Stimulated activated CD4-positive, alpha-beta T cell treated with anti-CD3 and anti-CD28 coated beads, Interleukin-12 subunit alpha, Interleukin-12 subunit beta, amount 100 ng/mL, for 4 hours (primary cell): Measurements from ENCODE around the gene BNC2.

Experiments used
- DNase-seq: peaks from one replicate; pipeline ENCODE4 v3.0.0-alpha.2; 2020

BNC2 gene

DNA sequence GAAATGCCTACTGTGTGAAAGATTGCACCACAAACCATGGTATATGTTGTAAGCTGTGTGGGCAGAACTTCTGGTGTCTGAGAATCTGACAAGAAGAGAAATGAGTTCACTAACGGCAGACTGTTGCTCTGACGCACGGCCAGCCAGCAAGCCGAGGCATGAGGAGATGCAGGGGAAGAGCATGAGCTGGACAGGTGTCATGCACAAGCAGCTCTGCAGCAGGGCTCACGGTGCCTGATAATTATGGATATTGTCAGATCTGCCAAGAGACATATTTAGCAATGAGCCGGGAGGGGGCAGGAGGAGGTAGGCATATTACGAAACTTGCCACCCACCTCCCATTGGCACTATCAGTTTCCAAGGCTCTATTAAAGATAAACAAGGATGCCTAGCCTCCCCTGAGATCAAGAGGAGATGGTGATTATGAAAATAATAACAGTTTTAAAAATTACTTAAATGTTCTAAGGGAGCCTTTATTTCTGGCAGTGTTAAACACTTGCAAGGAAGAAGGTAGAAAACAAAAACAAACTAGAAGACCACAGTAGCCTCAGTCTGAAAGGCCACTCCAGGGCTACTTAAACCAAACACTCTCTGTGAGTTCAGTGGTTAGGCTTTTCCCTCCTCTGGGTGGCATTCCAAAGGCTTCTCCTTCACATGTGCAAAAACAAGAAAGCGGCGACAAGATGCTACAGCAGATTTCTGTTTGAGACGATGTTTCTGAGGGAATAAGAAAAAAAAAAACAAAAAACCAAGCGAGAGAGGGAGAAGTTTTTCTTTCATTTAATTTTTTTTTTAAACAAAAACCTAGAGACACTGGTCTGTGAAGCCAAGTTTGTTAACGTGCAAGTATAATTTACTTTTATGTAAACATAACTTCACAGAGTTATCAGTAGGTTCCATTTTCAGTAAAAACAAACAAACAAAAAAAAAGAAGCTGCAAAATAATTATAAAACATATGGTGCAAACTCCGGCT, 339.5 kb downstream of the BNC2 start:
- DNase-seq, result no peak

DNA sequence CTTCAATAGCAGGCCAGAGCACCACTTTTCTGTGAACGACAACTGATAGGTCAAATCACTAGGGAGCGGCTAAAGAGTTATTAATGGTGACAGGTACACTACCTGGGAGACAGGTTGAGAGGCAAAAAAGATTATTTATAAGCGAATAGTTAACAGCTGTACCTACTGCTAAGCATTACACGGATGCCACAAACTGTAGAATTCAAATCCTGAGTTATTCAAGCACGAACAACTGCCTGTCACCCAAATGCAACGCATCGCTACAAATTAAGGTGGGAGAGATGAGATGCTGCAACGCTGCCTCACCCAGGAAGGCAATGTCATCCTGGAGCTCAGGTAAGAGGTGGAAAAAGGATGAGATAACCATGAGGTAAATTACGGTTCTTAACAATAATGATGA, 342.9 kb downstream of the BNC2 start:
- no peak for DNase-seq

DNA sequence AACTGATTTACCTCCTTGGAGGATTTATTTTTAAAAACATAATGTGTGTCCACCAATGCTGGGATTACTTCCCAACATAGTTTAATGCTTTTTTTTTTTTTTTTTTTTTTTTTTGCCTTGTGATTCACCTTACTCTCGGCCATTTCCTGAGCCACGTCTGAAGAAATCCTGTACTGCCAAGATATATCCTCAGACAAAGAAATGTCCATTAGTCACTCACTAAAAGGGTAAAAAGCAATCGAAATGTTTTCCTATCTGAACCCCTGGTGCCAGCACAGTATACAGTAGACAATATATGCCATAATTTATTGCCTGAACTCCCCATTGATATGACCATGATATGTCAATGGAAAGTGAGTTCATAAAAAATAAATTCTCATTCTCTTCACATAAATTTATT, 344.1 kb downstream of the BNC2 start:
- no peak for DNase-seq

DNA sequence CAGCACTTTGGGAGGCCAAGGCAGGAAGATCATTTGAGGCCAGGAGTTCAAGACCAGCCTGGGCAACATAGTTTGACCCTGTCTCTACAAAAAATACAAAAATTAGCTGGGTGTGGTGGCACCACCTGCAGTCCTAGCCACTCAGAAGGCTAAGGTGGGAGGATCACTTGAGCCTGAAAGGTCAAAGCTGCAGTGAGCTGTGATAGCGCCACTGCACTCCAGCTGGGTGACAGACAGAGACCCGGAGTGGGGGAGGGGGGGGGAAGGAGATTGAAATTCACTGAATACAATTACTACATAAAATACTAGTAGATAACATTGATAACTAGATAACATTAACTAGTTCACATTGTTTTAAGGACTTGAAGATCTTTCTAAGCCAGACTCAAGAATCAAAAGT, 345.6 kb downstream of the BNC2 start:
- DNase-seq, result no peak

DNA sequence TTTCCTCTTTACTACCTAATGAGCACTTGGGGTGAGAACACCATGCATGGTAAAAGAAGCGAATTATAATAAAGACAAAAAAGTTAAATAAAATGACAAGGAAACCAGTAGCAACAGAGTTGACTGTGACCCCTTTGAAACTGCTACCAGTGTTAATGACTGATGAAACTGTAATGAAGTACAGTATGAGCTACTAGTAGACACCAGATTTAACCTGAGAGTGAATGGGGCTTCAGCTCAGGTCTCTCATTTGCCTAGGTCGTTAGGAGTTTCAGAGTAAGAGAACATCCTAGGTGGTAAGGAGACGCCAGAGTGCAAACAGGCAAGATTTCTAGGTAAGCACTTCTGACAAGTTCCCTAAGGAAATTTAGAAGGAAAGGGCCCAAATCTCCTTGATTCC, 346.4 kb downstream of the BNC2 start:
- DNase-seq, result no peak

DNA sequence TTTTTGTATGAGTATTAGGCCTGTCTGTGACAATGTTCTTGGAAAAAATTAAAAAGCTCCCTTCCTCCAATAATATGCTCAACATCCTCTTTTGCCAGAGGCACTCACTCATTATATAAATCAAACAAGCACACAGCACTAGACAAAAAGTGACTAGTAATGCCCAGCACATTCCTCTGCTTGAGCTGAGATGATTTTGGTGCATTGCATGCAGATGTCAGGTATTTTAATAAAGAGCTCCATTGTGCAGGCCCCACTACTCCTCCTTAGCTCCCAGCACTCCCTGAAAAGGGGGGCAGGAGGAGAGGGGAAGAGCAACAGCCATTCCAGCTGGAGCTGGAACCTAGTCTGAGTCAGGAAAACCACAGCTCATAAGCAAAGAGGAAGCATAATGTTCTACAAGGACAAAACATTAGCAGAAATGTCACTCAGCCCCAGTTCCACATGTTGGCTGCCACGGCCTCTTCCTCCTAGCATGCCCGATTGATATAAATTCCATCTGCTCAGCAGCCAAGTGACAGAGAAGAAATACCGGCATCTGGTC, 348.5 kb downstream of the BNC2 start:
- no peak for DNase-seq

DNA sequence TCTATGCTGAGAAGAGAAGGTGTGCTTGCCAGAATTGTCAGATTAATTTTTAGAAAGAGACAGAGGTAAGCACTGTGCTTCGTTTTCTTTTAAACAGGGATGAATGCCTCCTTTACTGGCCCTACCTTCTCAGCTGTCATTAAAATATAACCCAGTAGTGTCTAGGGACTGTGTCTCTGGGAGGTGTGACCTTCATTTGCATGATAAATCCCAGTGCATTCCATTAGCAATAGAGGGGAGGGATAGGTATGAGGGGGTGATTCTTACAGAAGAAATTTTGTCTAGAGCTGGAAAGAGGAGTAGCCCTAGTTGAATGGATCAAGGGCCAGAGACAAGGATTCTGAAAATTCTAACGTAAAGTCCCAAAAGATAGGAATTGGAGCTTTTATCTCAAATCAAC, 351.5 kb downstream of the BNC2 start:
- no peak for DNase-seq

DNA sequence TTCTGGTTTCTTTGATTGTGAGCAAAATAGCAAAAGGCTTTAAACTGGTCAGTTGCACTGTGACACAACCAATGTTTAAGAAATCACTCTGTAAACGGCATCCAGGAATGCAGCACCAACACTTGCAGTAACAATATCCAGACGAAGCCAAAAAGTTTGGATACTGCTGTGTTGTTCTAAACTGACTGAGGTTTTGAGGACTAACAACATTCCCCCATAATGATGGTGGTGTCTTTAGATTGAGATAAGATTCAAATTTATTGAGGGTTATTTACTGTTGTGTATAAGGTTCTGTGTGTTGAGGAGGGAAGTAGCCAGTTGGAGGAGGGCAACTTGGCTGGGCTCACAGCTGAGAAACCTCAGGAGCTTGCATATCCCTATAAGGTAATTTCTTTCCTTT, 353.6 kb downstream of the BNC2 start:
- DNase-seq, result no peak

DNA sequence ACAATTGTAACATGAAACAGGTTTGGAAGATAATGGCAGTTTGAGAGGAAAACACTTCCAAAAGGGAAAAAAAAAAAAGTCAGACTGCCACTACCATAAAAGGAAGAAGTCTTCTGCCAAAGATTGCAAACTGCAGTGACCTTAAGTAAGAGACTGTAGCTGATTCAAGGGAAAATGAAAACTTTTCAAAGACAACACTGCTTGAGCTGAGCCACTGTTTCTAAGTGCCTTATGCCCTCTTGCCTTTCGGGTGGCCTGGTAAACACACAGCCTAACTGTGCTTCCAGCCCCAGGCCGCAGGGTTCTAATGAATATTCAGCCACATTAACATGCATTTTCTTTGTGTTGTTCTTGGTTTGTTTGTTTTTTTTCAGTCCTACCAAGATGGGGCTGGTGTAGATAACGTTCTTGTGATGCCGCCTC, 354.6 kb downstream of the BNC2 start:
- no peak for DNase-seq

DNA sequence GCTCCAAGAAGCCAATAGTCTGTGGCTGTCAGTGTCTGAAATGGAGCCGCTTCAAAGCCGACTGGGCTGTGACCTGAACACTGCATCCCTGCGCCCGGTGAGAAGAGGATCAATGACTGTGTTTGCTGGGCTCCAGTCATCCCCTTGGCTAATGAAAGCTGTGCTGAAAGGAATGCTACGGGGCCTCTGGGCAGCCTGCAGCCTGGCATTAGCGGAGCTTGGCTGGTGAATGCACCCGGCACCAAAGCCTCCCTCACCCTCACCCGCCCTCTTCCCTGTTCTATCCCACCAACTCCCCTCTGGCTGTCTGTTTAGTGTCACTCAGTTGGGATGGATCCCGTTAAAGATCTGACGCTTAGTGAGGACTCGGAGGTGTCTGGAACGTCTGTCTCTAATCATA, 355.3 kb downstream of the BNC2 start:
- DNase-seq, result no peak

DNA sequence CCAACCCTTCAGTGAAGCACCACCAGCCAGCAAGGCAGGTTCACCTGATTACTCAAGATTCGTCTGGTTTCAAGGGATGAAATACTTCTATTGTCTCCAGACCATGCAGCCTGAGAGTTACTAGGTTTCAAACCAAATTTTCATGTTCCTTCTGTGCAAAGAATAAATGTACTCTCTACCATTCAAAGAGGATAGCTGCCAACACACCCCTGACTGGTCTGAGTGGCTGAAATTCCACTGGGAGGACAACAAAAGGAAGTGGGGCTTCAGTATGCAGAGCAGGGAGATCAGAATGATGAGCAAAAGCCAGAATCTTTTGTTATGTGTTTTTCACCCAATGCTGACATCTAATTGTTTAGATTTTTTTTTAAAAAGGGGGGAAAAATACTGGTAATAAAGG, 356.3 kb downstream of the BNC2 start:
- DNase-seq, result no peak

DNA sequence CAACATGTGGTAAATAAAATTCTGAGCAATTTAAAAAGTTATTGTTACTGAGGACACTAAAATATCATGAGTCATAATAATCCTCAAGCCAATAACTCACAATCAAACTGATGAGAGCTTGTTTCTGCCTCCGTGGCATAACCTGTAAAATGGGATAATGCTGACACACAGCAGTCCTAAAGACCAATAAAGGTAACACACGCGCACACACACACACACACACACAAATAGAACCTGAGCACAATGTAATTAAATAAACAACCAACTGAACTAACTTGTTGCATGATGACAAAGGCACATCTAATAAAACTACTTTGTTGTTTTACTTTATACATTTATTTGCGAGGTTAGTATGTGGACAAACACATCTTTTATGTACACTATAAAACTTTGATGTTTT, 358.2 kb downstream of the BNC2 start:
- DNase-seq, result no peak

DNA sequence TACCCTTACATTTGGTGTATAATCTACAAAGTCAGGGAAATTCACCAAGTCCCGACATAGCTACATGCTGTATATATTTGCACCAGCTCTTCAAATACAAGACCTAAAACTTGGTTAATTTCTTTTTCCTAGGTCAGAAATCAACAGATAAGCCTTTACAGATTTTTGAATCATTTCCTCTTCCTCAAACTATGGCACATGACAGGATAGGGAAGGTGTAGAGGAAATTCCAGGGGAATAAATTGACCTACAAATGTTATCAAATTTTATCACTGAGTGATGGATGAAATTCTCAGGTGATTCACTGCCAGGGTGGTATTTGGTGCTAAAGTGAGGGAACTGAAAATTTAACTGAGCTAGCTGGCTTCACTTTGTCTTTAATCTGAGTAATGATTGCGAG, 360.0 kb downstream of the BNC2 start:
- no peak for DNase-seq

DNA sequence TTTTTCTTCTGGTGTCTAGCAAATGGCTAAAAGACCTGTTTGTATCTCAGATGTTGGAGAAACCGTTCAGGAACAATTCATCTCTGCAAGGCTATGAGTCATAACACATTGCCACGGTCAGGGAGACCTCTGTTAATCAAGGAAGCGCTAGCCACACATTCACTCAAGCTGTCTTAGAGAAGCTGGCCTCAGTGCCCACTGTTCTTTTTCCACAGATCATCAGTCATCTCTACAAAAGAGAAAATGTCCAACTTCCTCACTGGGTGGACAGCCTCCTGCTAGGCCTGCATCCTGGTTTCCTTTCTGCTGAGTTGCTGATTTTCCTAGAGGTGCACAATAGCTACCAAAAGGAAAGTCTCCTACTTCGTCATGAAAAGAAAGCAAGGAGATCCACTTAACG, 360.5 kb downstream of the BNC2 start:
- DNase-seq, result no peak

DNA sequence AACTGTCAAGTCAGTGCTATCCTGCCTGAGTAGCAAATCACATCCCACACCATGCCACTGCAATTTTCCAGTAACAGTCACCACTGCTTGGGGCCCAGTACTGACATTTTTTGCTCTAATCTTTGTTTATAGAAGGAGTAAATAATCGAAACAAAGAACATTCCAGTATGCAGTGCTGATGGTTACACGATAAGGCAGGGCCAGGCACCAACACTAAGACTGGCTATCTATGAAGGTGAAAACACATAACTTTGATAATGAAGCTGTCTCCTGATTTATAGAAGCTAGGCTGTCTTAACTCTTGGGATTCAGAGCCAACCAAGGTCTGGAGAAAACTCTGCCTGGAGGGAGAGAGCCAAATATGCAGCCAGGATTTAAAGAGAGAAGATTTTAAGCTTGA, 365.3 kb downstream of the BNC2 start:
- no peak for DNase-seq

DNA sequence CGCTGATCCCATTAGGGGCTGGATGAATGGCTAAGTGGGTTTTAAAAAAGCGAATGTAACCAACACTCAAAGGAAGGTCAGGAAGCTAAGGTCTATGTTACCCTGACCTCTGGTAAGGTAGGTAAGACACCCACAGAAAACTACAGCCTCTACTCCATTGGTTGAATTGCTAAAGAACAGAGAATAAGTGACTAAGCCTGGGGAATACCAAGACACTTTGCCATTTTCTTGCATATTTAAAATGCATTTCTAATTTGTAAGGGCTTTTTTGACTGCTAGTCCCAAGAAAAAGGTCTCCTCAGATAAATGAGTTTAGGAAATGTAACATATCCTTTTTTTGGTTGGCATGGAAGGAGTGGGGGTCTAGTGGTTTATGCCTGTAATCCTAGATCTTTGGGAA, 368.7 kb downstream of the BNC2 start:
- DNase-seq, result no peak

DNA sequence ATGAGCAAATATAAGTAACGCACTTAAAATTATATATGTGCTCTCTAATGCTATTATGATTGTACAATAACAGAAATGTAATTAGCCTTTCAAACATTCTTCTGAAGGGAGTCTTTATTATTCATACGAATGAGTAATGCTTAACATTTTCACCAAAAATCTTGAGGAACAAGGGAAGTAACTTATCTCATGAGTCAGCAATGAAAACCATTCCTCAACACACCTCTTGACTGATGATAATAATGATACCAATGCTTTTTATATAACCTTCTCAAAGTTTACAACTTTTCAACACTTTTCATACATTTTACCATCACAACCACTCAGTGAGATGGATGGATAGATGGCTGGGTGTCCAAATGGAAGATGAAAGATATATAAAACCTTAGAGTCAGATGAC, 369.3 kb downstream of the BNC2 start:
- no peak for DNase-seq

DNA sequence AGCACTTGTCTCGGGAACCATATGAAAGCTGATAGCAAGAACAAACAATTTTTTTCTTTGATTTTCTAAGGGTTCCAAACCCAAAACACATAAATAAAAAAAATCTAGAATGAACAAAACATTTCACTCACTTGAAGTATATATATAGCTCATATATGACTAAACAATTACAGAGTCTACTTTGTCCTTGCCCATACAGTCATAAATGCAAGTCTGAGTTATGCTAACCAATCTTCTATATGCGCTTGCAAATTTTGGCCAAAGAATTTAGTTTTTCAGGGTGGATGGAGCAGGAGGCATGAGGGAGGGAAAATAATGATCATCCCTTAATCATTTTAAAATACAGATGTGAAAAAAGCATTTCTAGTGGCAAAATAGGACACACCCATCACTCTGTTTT, 370.1 kb downstream of the BNC2 start:
- DNase-seq, result no peak

DNA sequence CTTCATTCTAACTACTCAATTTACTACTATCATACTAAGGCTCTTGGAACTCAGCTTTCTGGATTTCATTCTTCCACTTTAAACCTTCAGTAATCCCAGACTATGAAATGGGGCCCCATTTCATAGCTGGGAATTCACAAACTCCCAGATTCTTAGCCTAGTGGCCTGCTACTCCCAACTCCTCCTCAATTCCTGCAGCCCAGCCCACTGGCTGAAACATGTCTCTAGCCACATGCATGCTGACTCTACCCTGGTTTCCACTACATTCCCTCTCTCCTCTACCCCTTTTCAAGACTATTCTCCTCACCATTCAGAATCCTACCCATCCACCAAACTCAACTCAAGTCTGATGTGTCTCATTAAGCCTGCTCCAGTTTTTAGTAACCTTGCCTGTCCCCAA, 370.6 kb downstream of the BNC2 start:
- DNase-seq, result no peak

DNA sequence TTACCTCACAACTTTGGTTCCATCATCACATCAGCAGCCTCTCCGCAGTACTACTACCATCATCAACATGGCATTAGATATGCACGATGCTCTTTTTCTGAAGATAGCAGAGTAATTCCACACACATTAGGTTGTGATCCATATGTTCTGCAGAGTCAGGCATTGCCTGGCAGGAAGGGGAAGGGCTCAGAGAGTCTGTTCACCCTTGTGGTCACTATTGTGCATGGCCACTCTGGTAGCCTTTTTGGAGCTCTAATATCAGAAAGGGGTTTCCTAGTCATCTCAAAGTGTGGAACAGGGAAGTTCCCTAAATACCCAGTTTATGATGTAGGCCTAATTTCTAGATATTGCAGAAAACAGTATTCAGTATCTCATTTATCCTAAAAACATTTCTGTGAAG, 373.6 kb downstream of the BNC2 start:
- DNase-seq, result no peak

DNA sequence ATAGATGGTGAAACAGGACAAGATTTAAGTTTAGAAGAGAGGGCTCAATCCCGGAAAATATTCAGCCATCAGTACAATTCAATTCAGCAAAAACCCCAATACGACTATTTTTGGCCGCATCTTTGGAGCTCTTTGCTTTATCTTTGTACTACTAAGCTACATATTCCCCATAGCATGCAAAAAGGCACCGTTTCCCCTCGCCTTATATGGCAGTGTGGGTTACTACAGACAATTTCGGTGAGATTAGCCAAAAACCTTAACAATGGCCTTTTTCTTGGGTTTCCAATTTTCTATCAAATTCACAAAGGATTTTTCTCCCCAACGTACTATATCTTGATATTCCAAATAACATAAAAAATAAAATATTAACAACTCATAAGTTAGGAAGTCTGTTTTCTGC, 382.6 kb downstream of the BNC2 start:
- no peak for DNase-seq

DNA sequence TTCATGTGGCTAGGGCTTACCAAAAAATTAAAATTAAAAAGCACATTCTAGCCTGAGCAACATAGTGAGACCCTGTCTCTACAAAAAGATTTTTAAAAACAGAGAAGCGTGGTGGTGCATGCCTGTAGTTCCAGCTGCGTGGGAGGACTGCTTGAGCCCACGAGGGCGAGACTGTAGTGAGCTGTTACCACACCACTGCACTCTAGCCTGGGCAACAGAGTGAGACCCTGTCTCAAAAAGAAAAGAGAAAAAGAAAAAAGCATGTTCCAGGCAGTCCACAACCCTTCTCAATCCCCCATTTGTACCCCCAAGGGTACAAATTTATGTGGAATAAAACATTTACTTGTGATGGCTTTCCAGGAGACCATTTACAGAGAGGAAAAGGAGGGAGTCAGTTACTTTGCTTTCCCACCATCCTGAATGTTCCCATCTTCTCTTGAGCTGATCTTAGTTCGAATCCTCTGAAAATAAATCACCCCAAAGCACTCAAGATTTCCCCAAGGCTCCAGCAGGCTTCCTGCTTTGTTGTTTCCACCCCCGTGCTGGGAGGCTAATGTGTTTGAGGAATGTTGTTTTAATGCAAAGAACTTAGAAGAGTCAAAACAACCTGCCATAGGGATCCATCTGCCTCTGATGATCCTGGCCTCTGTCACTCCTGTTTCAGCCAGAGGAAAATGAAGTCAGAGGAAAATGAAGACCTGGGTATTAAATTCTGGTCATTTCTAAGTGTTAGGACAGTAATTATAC, 384.7 kb downstream of the BNC2 start:
- DNase-seq, result no peak

DNA sequence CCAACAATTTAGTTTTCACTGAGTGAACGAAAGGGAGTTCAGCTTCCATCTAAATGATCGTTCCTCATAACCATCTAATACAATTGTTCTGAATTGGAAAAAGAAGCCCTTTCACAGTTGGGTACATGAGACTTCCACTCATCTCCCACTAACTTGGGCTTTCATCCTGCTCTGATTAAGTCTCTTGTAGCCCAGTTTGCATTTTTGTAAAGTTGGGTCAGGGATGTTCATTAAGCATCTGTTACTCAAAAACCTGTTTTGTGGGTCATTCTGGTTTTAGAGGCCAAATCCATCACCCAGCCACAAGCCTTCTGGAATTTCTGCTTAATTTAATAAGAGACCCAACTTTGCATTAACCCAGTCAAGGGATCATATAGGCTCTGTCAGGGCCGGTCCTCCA, 385.3 kb downstream of the BNC2 start:
- no peak for DNase-seq

DNA sequence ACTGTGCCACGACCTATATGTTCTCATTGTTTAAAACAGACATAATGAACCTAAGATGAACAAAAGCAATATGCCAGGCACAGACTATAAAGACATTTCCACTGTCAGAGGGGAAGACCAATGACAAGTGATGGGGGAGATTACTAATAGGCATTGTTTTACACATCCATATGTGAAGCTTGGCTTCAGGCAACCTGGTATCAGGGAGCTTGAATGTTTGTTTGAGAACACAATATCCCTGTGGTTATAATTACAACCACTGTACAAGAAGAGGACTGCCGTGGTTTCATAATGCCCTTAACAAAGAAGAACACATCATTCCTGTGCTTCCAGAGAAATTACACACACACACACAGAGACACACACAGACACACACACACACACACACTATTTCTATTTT, 385.7 kb downstream of the BNC2 start:
- no peak for DNase-seq
